Brain microvascular endothelial cell (primary cell): ENCODE results near the gene TBC1D30.
"Not testable (repeated sequence)": the region's sequence is repeated elsewhere in the genome, so short reads cannot be mapped to it uniquely, and the experiment has no call there.

Source experiments
- DNase-seq: peaks from one replicate; pipeline ENCODE4 v3.0.0-alpha.2; 2020
- H3K27ac ChIP-seq: fragments of 250-450 bp; sonication (Bioruptor Pico); 2 replicates; pipeline ENCODE4 v1.5.1; 2020; ENCODE audit warnings: mild to moderate bottlenecking, moderate library complexity
- H3K27me3 ChIP-seq: fragments of 250-450 bp; sonication (Bioruptor Pico); replicated peaks from 2 replicates; pipeline ENCODE4 v1.5.1; 2020; ENCODE audit warnings: mild to moderate bottlenecking
- H3K36me3 ChIP-seq: fragments of 250-450 bp; sonication (Bioruptor Pico); replicated peaks from 2 replicates; pipeline ENCODE4 v1.5.1; 2020; ENCODE audit warnings: mild to moderate bottlenecking
- H3K4me3 ChIP-seq: 2 replicates; pipeline ENCODE4 v1.5.1; 2011; ENCODE audit warnings: low read depth, mild to moderate bottlenecking, control low read depth, low read length, moderate library complexity
- CTCF ChIP-seq: IDR thresholded peaks from 2 replicates; pipeline ENCODE4 v1.5.1; 2011; ENCODE audit warnings: low read depth, mild to moderate bottlenecking, moderate library complexity, low read length, control low read depth, inconsistent platforms; ENCODE audit errors: missing control alignments
- in situ Hi-C: cut with HindIII; loops from 2 replicates; pipeline ENCODE4 v1.10.0; 2017; ENCODE audit warnings: low sequenced_read_pairs, low pct_ligation_motif_present

TBC1D30 gene

GRCh38 chr12:64800640-64801039, 23.8 kb upstream of the TBC1D30 start:
- no peak for TF ChIP-seq CTCF
- H3K27ac ChIP-seq, result no peak overlapping the region
- in situ Hi-C loops, result no loop called here
- H3K36me3 ChIP-seq, result no peaks in the 10 kb centered on the region
- no peak for DNase-seq
- H3K4me3 ChIP-seq, result no peak overlapping the region
- H3K27me3 ChIP-seq, result peaks cover 4% of the 10 kb centered on the region

- no peak for DNase-seq
- no peak overlapping the region for H3K4me3 ChIP-seq
- in situ Hi-C loops, result no loop called here
- H3K27ac ChIP-seq, result no peak overlapping the region
- TF ChIP-seq CTCF, result peak; percentile 63
- peaks cover 4% of the 10 kb centered on the region for H3K27me3 ChIP-seq
- no peaks in the 10 kb centered on the region for H3K36me3 ChIP-seq
Measured at GRCh38 chr12:64801381-64801780, 23.1 kb upstream of the TBC1D30 start.

- TF ChIP-seq CTCF, result peak; percentile 96
- H3K27me3 ChIP-seq, H3K27ac ChIP-seq, in situ Hi-C loops, H3K36me3 ChIP-seq, H3K4me3 ChIP-seq: not testable (repeated sequence)
- peak; percentile 29 for DNase-seq
Measured at GRCh38 chr12:64802180-64802775, 22.2 kb upstream of the TBC1D30 start.

GRCh38 chr12:64806173-64806572, 18.3 kb upstream of the TBC1D30 start:
- TF ChIP-seq CTCF, result no peak
- Histone ChIP-seq H3K27me3 (no peaks in the 10 kb centered on the region), H3K27ac (no peak overlapping the region), H3K4me3 (no peak overlapping the region), H3K36me3 (no peaks in the 10 kb centered on the region)
- no peak for DNase-seq
- in situ Hi-C loops, result no loop called here

GRCh38 chr12:64806593-64807460, 17.6 kb upstream of the TBC1D30 start:
- TF ChIP-seq CTCF, result no peak
- peak; percentile 48 for DNase-seq
- no peak overlapping the region for H3K4me3 ChIP-seq
- H3K36me3 ChIP-seq, result no peaks in the 10 kb centered on the region
- in situ Hi-C loops, result no loop called here
- H3K27me3 ChIP-seq, result peaks cover 4% of the 10 kb centered on the region
- no peak overlapping the region for H3K27ac ChIP-seq
